Measurements from ENCODE around the gene CCNY. TPM values are rescaled to one million over a fixed set of nuclear protein-coding genes. Genes with fewer than 3 reads are reported as not detected.
A peak's percentile ranks its signal among the peaks of the same experiment; 100 is the strongest.

CCNY gene
- total and polyA plus RNA-seq, 2 of the 4 experiments (the other 2 are of a cell fraction) = 38.0 to 131 TPM

- H3K4ac ChIP-seq (ENCODE audit: low read depth, low read length) = no peak overlapping the region
- no peak overlapping the region for H3K18ac ChIP-seq (ENCODE audit: low read depth, low read length)
- H4K91ac ChIP-seq (ENCODE audit: insufficient read depth, low read depth, low read length) = no peak overlapping the region
- no peak overlapping the region for H4K8ac ChIP-seq (ENCODE audit: low read depth in 2 of 2, low read length in 2 of 2)
- DNase-seq (no peak), ATAC-seq (ENCODE audit: low read depth) (no peak)
- POLR2A ChIA-PET (ENCODE audit: unreplicated experiment) = interaction anchor here (0.5 kb wide), 1 partner anchor 296 kb away, joined by 8 read pairs; no protein-coding TSS in a partner anchor
- no peak overlapping the region for H3K9ac ChIP-seq (ENCODE audit: low read depth, low read length)
- H3K14ac ChIP-seq (replicated peaks; ENCODE audit: low read depth, low read length) = no peak overlapping the region
- no peak overlapping the region for H2BK120ac ChIP-seq (ENCODE audit: low read depth, low read length)
- H2BK15ac ChIP-seq (ENCODE audit: low read depth, low read length) = no peak overlapping the region
- no peak overlapping the region; the same call in 1 of the 2 replicates for H3K23ac ChIP-seq (ENCODE audit: low read depth, low read length)
- no peak overlapping the region for H3K27ac ChIP-seq (ENCODE audit: insufficient read depth, low read length)
- H2BK20ac ChIP-seq (ENCODE audit: low read depth, low read length) = no peak overlapping the region
- dilution Hi-C loops (cut with HindIII; ENCODE audit: low sequenced_read_pairs, unreplicated experiment) = no loop called here
- H2BK5ac ChIP-seq (ENCODE audit: low read depth, low read length, poor library complexity, severe bottlenecking) = no peak overlapping the region
- peaks cover 25% of the 10 kb centered on the region for H4K20me1 ChIP-seq (ENCODE audit: insufficient read depth, low read length)
- CTCF ChIA-PET = no interaction called here
- H3K56ac ChIP-seq (ENCODE audit: extremely low read depth, insufficient read depth, low read length) = no peak overlapping the region
- TF ChIP-seq RCOR1 (IDR thresholded peaks at IDR 0.05; ENCODE audit: insufficient replicate concordance, low read length) (no peak), MAFK (IDR thresholded peaks at IDR 0.05; ENCODE audit: low read depth, low read length) (no peak), CHD1 (IDR thresholded peaks at IDR 0.05; ENCODE audit: low read depth, low read length) (no peak), MAZ (IDR thresholded peaks at IDR 0.05; ENCODE audit: borderline replicate concordance, low read depth, low read length) (no peak), RAD21 (IDR thresholded peaks at IDR 0.05; ENCODE audit: low read length) (no peak), FOS (IDR thresholded peaks at IDR 0.05; ENCODE audit: low read depth, low read length) (no peak), BHLHE40 (IDR thresholded peaks at IDR 0.05; ENCODE audit: low read depth, low read length) (no peak), MXI1 (IDR thresholded peaks at IDR 0.05; ENCODE audit: borderline replicate concordance, low read depth, low read length) (no peak)
- TF ChIP-seq, protein P1, sequence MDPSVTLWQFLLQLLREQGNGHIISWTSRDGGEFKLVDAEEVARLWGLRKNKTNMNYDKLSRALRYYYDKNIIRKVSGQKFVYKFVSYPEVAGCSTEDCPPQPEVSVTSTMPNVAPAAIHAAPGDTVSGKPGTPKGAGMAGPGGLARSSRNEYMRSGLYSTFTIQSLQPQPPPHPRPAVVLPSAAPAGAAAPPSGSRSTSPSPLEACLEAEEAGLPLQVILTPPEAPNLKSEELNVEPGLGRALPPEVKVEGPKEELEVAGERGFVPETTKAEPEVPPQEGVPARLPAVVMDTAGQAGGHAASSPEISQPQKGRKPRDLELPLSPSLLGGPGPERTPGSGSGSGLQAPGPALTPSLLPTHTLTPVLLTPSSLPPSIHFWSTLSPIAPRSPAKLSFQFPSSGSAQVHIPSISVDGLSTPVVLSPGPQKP (IDR thresholded peaks at IDR 0.05; ENCODE audit: borderline replicate concordance, low read depth, low read length) = no peak
- TF ChIP-seq, protein P2, sequence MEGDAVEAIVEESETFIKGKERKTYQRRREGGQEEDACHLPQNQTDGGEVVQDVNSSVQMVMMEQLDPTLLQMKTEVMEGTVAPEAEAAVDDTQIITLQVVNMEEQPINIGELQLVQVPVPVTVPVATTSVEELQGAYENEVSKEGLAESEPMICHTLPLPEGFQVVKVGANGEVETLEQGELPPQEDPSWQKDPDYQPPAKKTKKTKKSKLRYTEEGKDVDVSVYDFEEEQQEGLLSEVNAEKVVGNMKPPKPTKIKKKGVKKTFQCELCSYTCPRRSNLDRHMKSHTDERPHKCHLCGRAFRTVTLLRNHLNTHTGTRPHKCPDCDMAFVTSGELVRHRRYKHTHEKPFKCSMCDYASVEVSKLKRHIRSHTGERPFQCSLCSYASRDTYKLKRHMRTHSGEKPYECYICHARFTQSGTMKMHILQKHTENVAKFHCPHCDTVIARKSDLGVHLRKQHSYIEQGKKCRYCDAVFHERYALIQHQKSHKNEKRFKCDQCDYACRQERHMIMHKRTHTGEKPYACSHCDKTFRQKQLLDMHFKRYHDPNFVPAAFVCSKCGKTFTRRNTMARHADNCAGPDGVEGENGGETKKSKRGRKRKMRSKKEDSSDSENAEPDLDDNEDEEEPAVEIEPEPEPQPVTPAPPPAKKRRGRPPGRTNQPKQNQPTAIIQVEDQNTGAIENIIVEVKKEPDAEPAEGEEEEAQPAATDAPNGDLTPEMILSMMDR (conservative IDR thresholded peaks at IDR 0.05; ENCODE audit: low read depth, low read length) = no peak
- peaks cover 6% of the 10 kb centered on the region for H3K4me1 ChIP-seq (ENCODE audit: control insufficient read depth, insufficient read depth, low read length)
- WGBS, 2 experiments (ENCODE audit: extremely low coverage in 2 of 2, insufficient read length in 1 of 2) = 76% methylated on average over 2 of the region's 5 CpGs; no CpG with 5 or more reads in 1 of the 2 experiments
- H3K9me1 ChIP-seq (ENCODE audit: insufficient read depth, low read length) = peaks cover 21% of the 10 kb centered on the region
- no peaks in the 10 kb centered on the region for H3K9me3 ChIP-seq (ENCODE audit: control insufficient read depth, insufficient read depth, low read length)
- no peak overlapping the region for H2AK9ac ChIP-seq (replicated peaks; ENCODE audit: low read depth, low read length, poor library complexity)
- H3K79me1 ChIP-seq (ENCODE audit: low read depth in 1 of 2, low read length in 2 of 2) = peaks cover 22 to 52% of the 10 kb centered on the region in 2 experiments
- H2AFZ ChIP-seq (replicated peaks; ENCODE audit: low read length, poor library complexity) = no peak overlapping the region
- intact Hi-C loops (cut with micrococcal nuclease) = no loop called here
- H3K36me3 ChIP-seq (ENCODE audit: control insufficient read depth, insufficient read depth, low read length) = peaks cover 19% of the 10 kb centered on the region
- H3K4me2 ChIP-seq (ENCODE audit: low read depth, low read length) = no peak overlapping the region
- no peaks in the 10 kb centered on the region for H3K27me3 ChIP-seq (ENCODE audit: control insufficient read depth, insufficient read depth, low read length)
- no TSS peak for BruUV-seq (replicated peaks)
- no peak overlapping the region for H4K5ac ChIP-seq (ENCODE audit: low read depth, low read length)
- in situ Hi-C loops (cut with MboI; ENCODE audit: low sequenced_read_pairs) = no loop called here
- H2AK5ac ChIP-seq (ENCODE audit: low read depth, low read length) = peak overlapping the region; percentile 17; the same call in 1 of the 2 replicates
- H3K4me3 ChIP-seq (ENCODE audit: insufficient read depth, low read depth, low read length) = no peak overlapping the region
Observed at GRCh38 chr10:35486297-35486990, 150.1 kb downstream of the CCNY start.
